H1 (cell line): ENCODE measurements around the gene RUFY3. TPM values are rescaled to one million over a fixed set of nuclear protein-coding genes. Genes with fewer than 3 reads are reported as not detected.
"Not testable (repeated sequence)": the region's sequence is repeated elsewhere in the genome, so short reads cannot be mapped to it uniquely, and the experiment has no call there.

ENCODE experiments used
- CTCF ChIA-PET: fragments of 300-600 bp; sonication (Branson Sonifier 250); formaldehyde crosslinking; loops from one replicate; lab custom pipeline; 2021; ENCODE audit not compliant: partially characterized antibody; lab: Charles Lee
- POLR2A ChIA-PET: fragments of 300-600 bp; sonication (Branson Sonifier 250); formaldehyde crosslinking; loops from one replicate; lab custom pipeline; 2021; ENCODE audit warnings: inconsistent platforms; ENCODE audit not compliant: partially characterized antibody; lab: Charles Lee
- DNase-seq, 2 experiments: peaks; one replicate each; pipeline versions ENCODE4 v3.0.0 to v3.0.0-alpha.2; 2010 to 2022; ENCODE audit warnings: low spot score in 2 of 2, low read depth in 1 of 2, mixed read lengths in 1 of 2
- FAIRE-seq: peaks from 2 replicates; lab custom pipeline; 2011; peaks lifted over from hg19 to GRCh38; lab: Jason Lieb, UNC
- H2AFZ ChIP-seq: 2 replicates; pipeline ENCODE4 v1.8.1; 2012; ENCODE audit warnings: low read length, inconsistent platforms
- H2AK5ac ChIP-seq: 2 replicates; pipeline ENCODE4 v1.6.1; 2013; ENCODE audit warnings: low read depth, low read length
- H2BK120ac ChIP-seq: replicated peaks from 2 replicates; pipeline ENCODE3; 2013; ENCODE audit warnings: low read depth, low read length, inconsistent platforms
- H2BK12ac ChIP-seq: 2 replicates; pipeline ENCODE4 v1.6.1; 2013; ENCODE audit warnings: low read depth, low read length
- H2BK15ac ChIP-seq: 2 replicates; pipeline ENCODE4 v1.6.1; 2013; ENCODE audit warnings: low read length
- H2BK20ac ChIP-seq: 2 replicates; pipeline ENCODE4 v1.6.1; 2013; ENCODE audit warnings: low read length
- H2BK5ac ChIP-seq: 2 replicates; pipeline ENCODE4 v1.6.1; 2013; ENCODE audit warnings: low read depth, low read length
- H3K14ac ChIP-seq: 2 replicates; pipeline ENCODE4 v1.6.1; 2013; ENCODE audit warnings: inconsistent platforms; ENCODE audit not compliant: insufficient read length
- H3K18ac ChIP-seq: 2 replicates; pipeline ENCODE4 v1.6.1; 2013; ENCODE audit warnings: low read length; ENCODE audit errors: extremely low read depth
- H3K23ac ChIP-seq: 2 replicates; pipeline ENCODE4 v1.6.1; 2013; ENCODE audit warnings: inconsistent platforms; ENCODE audit not compliant: insufficient read length
- H3K23me2 ChIP-seq: 2 replicates; pipeline ENCODE4 v1.6.1; 2013; ENCODE audit warnings: low read depth, low read length
- H3K27ac ChIP-seq: 2 replicates; pipeline ENCODE4 v1.6.1; 2011; ENCODE audit warnings: low read depth, low read length, inconsistent platforms
- H3K27me3 ChIP-seq, 4 experiments: replicated peaks in 1 of 4; 1 replicate in 1 of 4; 2 replicates in 3 of 4; pipeline versions ENCODE4 v1.6.1 to v1.8.1; 2011 to 2013; ENCODE audit warnings: low read length in 3 of 4, mild to moderate bottlenecking in 3 of 4, inconsistent platforms in 2 of 4, mixed read lengths in 2 of 4, moderate library complexity in 1 of 4; ENCODE audit not compliant: control insufficient read depth in 3 of 4, insufficient read depth in 3 of 4; ENCODE audit errors: extremely low read depth in 1 of 4
- H3K36me3 ChIP-seq, 4 experiments: 2 replicates each; pipeline versions ENCODE4 v1.6.1 to v1.8.1; 2011 to 2013; ENCODE audit warnings: mild to moderate bottlenecking in 4 of 4, low read length in 3 of 4, moderate library complexity in 2 of 4, control low read depth in 1 of 4, inconsistent platforms in 1 of 4; ENCODE audit not compliant: insufficient read depth in 4 of 4, control insufficient read depth in 2 of 4
- H3K4ac ChIP-seq: replicated peaks from 2 replicates; pipeline ENCODE3; 2013; ENCODE audit warnings: low read length, low read depth, mixed read lengths, inconsistent platforms; ENCODE audit not compliant: insufficient read length
- H3K4me1 ChIP-seq, 4 experiments: replicated peaks in 1 of 4; 1 replicate in 1 of 4; 2 replicates in 3 of 4; pipeline versions ENCODE4 v1.6.1 to v1.8.1; 2011 to 2013; ENCODE audit warnings: low read length in 3 of 4, inconsistent platforms in 2 of 4, mixed read lengths in 1 of 4; ENCODE audit not compliant: insufficient read depth in 4 of 4, control insufficient read depth in 3 of 4
- H3K4me2 ChIP-seq, 2 experiments: 2 replicates each; pipeline versions ENCODE4 v1.6.1 to v1.8.1; 2011 to 2013; ENCODE audit warnings: low read depth in 2 of 2, low read length in 2 of 2, control low read depth in 1 of 2, inconsistent platforms in 1 of 2, mild to moderate bottlenecking in 1 of 2; ENCODE audit not compliant: insufficient read depth in 1 of 2
- H3K4me3 ChIP-seq, 4 experiments: fragments of 200-600, 300-600 bp in 1 of 4; sonication (generic), shearing (Covaris generic), sonication (Bioruptor Twin) in 1 of 4; 2 replicates each; pipeline versions ENCODE4 v1.5.1 to v1.8.1; 2011 to 2016; ENCODE audit warnings: low read length in 4 of 4, low read depth in 3 of 4, control low read depth in 2 of 4, inconsistent platforms in 2 of 4, mild to moderate bottlenecking in 2 of 4, mixed read lengths in 1 of 4, moderate library complexity in 1 of 4; ENCODE audit not compliant: insufficient read depth in 2 of 4; ENCODE audit errors: extremely low read depth in 1 of 4
- H3K56ac ChIP-seq: replicated peaks from 2 replicates; pipeline ENCODE3; 2013; ENCODE audit warnings: low read depth, mild to moderate bottlenecking, mixed read lengths, low read length, inconsistent platforms; ENCODE audit not compliant: insufficient read length
- H3K79me1 ChIP-seq: 2 replicates; pipeline ENCODE4 v1.6.1; 2013; ENCODE audit warnings: low read depth, low read length, control low read depth
- H3K79me2 ChIP-seq, 2 experiments: 2 replicates each; pipeline versions ENCODE4 v1.6.1 to v1.8.1; 2012 to 2013; ENCODE audit warnings: low read length in 2 of 2, mild to moderate bottlenecking in 2 of 2, inconsistent platforms in 1 of 2; ENCODE audit not compliant: insufficient read depth in 2 of 2, control insufficient read depth in 1 of 2
- H3K9ac ChIP-seq, 4 experiments: replicated peaks in 1 of 4; 1 replicate in 1 of 4; 2 replicates in 3 of 4; pipeline versions ENCODE4 v1.6.1 to v1.8.1; 2011 to 2013; ENCODE audit warnings: low read depth in 3 of 4, low read length in 3 of 4, control low read depth in 2 of 4, mild to moderate bottlenecking in 2 of 4, moderate library complexity in 2 of 4, inconsistent platforms in 1 of 4; ENCODE audit errors: extremely low read depth in 1 of 4
- H3K9me3 ChIP-seq, 2 experiments: 2 replicates each; pipeline versions ENCODE4 v1.6.1 to v1.8.1; 2012 to 2013; ENCODE audit warnings: mild to moderate bottlenecking in 2 of 2, moderate library complexity in 2 of 2, control low read depth in 1 of 2, inconsistent platforms in 1 of 2, low read depth in 1 of 2, low read length in 1 of 2, mixed read lengths in 1 of 2; ENCODE audit not compliant: insufficient read depth in 2 of 2
- H4K20me1 ChIP-seq, 2 experiments: replicated peaks in 1 of 2; 2 replicates each; pipeline versions ENCODE3 to v1.8.1; 2011 to 2013; ENCODE audit warnings: inconsistent platforms in 2 of 2, low read length in 2 of 2, mild to moderate bottlenecking in 1 of 2; ENCODE audit not compliant: insufficient read depth in 2 of 2, control insufficient read depth in 1 of 2
- H4K5ac ChIP-seq: 2 replicates; pipeline ENCODE4 v1.6.1; 2013; ENCODE audit warnings: low read length, low read depth, mixed read lengths, inconsistent platforms; ENCODE audit not compliant: insufficient read length
- H4K8ac ChIP-seq: 2 replicates; pipeline ENCODE4 v1.8.0; 2013; ENCODE audit warnings: mild to moderate bottlenecking, moderate library complexity, low read length, inconsistent platforms; ENCODE audit not compliant: insufficient read depth; ENCODE audit errors: extremely low read depth
- H4K91ac ChIP-seq: replicated peaks from 2 replicates; pipeline ENCODE3; 2013; ENCODE audit warnings: low read length, mixed read lengths, inconsistent platforms; ENCODE audit not compliant: insufficient read length
- WGBS, 2 experiments: shearing (Covaris generic) in 1 of 2; methylation state at CpG; one replicate each; pipeline versions ENCODE4 v1.1.6 to v1.1.7; 2013 to 2015; ENCODE audit warnings: low lambda C conversion rate in 2 of 2, mixed read lengths in 2 of 2, inconsistent platforms in 1 of 2, low coverage in 1 of 2, missing lambda C conversion rate in 1 of 2; ENCODE audit not compliant: insufficient replicate concordance in 2 of 2, insufficient coverage in 1 of 2, insufficient read length in 1 of 2; ENCODE audit errors: extremely low coverage in 1 of 2, missing lambda C conversion rate in 1 of 2; 5-methylcytosine and 5-hydroxymethylcytosine counted together
- polyA plus RNA-seq, 7 experiments: library from polyadenylated mRNA; depleted of rRNA in 3 of 7; stranded (reverse) in 5 of 7; unstranded in 2 of 7; fragments of >200 nt in 5 of 7; fragments of 200-250 nt in 2 of 7; gene quantifications; 1 replicate in 5 of 7; 2 replicates in 1 of 7; 4 replicates in 1 of 7; pipeline versions ENCODE4 v1.2.1 to v1.2.3, GENCODE V29; 2011 to 2013; ENCODE audit warnings: missing spikeins in 2 of 7, mixed read lengths in 2 of 7
- total RNA-seq: library from RNA; stranded (reverse); fragmentation: NEBNext Ultra II Directional; extraction: Animal tissue kit (Norgen Biotek cat#: 25700); gene quantifications from 2 replicates; pipeline ENCODE4 v1.2.1, GENCODE V29; 2021

The RUFY3 gene
- total and polyA plus RNA-seq, 2 of the 8 experiments (the other 6 are each of a cell fraction or from before 2014, with no cell fraction given): 7.8 to 33.1 TPM

- H2BK20ac ChIP-seq, H3K14ac ChIP-seq, H3K4me3 ChIP-seq, H2BK5ac ChIP-seq, H3K18ac ChIP-seq, H3K27me3 ChIP-seq, H3K9ac ChIP-seq, H3K9me3 ChIP-seq, H3K4me1 ChIP-seq, H4K91ac ChIP-seq, H2BK120ac ChIP-seq, H3K56ac ChIP-seq, H2AFZ ChIP-seq, H2AK5ac ChIP-seq, H3K79me2 ChIP-seq, CTCF ChIA-PET, H4K5ac ChIP-seq, H3K23me2 ChIP-seq, H3K79me1 ChIP-seq, H3K4me2 ChIP-seq, H2BK12ac ChIP-seq, H4K8ac ChIP-seq, H3K36me3 ChIP-seq, H3K4ac ChIP-seq, H3K27ac ChIP-seq, H2BK15ac ChIP-seq, DNase-seq, H4K20me1 ChIP-seq, H3K23ac ChIP-seq, FAIRE-seq: not testable (repeated sequence)
- POLR2A ChIA-PET: interaction anchor here (0.6 kb wide), 1 partner anchor 278 kb away, joined by 3 read pairs; no protein-coding TSS in a partner anchor
- 97% methylated on average over 9 of the region's 9 CpGs; no CpG with 5 or more reads in 1 of the 2 experiments for WGBS, 2 experiments
Measured at GRCh38 chr4:70732878-70733277, 11.1 kb downstream of the RUFY3 start.
